T-helper 17 cell (primary cell): ENCODE measurements around the gene AFAP1. TPM values are rescaled to one million over a fixed set of nuclear protein-coding genes. Genes with fewer than 3 reads are reported as not detected.
A peak's percentile ranks its signal among the peaks of the same experiment; 100 is the strongest.

Experiments
- ATAC-seq: fragments of 150-1000 bp; cut with Tn5 transposase; 2 replicates; pipeline ENCODE4 v1.10.0; 2021; ENCODE audit warnings: mild to moderate bottlenecking, moderate library complexity
- DNase-seq, 3 donors: peaks; one replicate each; pipeline versions ENCODE4 v3.0.0 to v3.0.0-alpha.2; 2020 to 2021
- H3K9me3 ChIP-seq: one replicate; pipeline ENCODE4 v1.7.0; 2013; ENCODE audit warnings: low read length, mild to moderate bottlenecking; ENCODE audit not compliant: control insufficient read depth, poor library complexity, severe bottlenecking
- H3K27ac Mint-ChIP-seq: one replicate; pipeline ENCODE4 v1.8.0; 2022; ENCODE audit warnings: mild to moderate bottlenecking, moderate library complexity, mixed read lengths
- H3K27me3 Mint-ChIP-seq: one replicate; pipeline ENCODE4 v1.8.0; 2022; ENCODE audit warnings: mixed read lengths
- H3K36me3 Mint-ChIP-seq: one replicate; pipeline ENCODE4 v1.8.0; 2022; ENCODE audit warnings: low read depth, mixed read lengths
- H3K4me1 Mint-ChIP-seq: one replicate; pipeline ENCODE4 v1.8.0; 2022; ENCODE audit warnings: mild to moderate bottlenecking, mixed read lengths
- H3K4me3 Mint-ChIP-seq: one replicate; pipeline ENCODE4 v1.8.0; 2022; ENCODE audit warnings: mild to moderate bottlenecking, moderate library complexity, mixed read lengths
- total RNA-seq, 4 donors: library from RNA in 2 of 4; stranded (reverse) in 2 of 4; gene quantifications; one replicate each; pipeline ENCODE4 v1.2.3 and lab custom pipeline; 2022 to 2026

The AFAP1 gene
- total RNA-seq, 2 donors from 2014 or later = 17.6 to 26.7 TPM

DNA sequence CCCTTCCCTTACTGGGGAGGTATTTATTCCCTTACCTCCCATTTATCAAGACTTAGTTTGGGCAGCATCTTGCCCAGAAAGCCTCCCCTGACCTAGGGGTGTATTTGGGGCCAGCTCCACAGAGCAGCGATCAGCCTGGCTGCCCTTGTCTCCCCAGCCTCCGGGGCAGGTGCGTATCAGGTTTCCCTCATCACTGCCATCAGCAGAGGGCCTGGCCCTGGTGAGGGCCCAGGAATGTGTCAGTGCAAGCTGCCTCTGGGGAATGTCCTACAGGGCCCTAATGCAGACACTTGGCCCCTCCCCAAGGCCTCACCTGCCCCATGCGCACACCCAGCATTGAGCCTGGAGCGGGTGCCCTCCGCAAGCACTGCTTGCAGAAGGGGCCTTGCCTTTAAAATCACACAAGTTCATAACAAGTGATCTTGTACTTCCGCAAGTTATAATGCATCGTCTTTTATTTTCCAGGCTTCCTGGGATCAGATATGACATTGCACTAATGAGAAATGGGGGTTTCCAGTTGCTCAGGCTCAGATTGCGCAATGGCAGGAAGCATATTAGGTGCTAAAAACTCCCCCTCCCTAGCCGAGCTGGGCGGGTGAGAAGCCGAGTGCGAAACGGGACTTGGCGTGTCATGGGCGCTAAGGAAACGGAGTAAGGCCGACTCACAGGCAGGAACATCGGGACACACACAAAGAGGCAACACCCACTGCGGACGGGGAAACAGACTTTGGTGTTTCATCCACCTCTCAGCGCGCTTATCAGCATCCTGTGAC, 25.4 kb upstream of the AFAP1 start:
- peak; percentile 44 for ATAC-seq
- H3K4me3 Mint-ChIP-seq = peak overlapping the region; percentile 43

DNA sequence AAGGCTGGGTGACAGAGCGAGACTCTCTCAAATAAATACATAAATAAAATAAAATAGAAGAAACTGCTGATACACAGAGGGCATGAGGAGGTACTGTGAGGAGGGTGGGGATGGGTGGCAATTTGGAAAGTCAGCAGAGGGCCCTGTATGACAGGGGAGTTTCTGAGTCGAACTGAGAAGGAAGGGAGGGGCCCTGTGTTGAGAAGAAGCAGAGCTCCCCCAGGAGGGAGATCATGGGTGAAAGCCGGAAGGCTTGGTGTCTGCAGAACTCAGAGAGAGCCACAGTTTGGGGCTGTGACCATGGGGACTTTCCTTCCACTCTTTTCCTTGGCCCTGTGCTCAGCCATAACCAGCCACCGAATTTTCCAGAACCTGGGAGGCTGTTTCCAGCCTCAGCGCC, 24.8 kb upstream of the AFAP1 start:
- no peaks in the 10 kb centered on the region for H3K36me3 Mint-ChIP-seq
- peak; percentile 74 for ATAC-seq
- no peaks in the 10 kb centered on the region for H3K27me3 Mint-ChIP-seq
- H3K4me1 Mint-ChIP-seq = peaks cover 34% of the 10 kb centered on the region
- peak overlapping the region; percentile 31 for H3K4me3 Mint-ChIP-seq
- DNase-seq = no peak
- H3K27ac Mint-ChIP-seq = peak overlapping the region; percentile 91
- H3K9me3 ChIP-seq = no peaks in the 10 kb centered on the region

More for the DNA sequence above, 25.4 kb upstream of the AFAP1 start:
- Mint-ChIP-seq H3K4me1 (peaks cover 38% of the 10 kb centered on the region), H3K27me3 (no peaks in the 10 kb centered on the region), H3K36me3 (peaks cover under 1% of the 10 kb centered on the region), H3K27ac (peak overlapping the region; percentile 91)
- peak in 1 of 3 donors; percentile 44 for DNase-seq
- H3K9me3 ChIP-seq = no peaks in the 10 kb centered on the region

GRCh38 chr4:7963691-7964090, 24.0 kb upstream of the AFAP1 start:
- ATAC-seq (no peak), DNase-seq (no peak)
- no peaks in the 10 kb centered on the region for H3K27me3 Mint-ChIP-seq
- peaks cover 30% of the 10 kb centered on the region for H3K4me1 Mint-ChIP-seq
- H3K9me3 ChIP-seq = no peaks in the 10 kb centered on the region
- H3K27ac Mint-ChIP-seq = peak overlapping the region; percentile 57
- no peaks in the 10 kb centered on the region for H3K36me3 Mint-ChIP-seq
- H3K4me3 Mint-ChIP-seq = no peak overlapping the region

GRCh38 chr4:7962609-7963508, 23.2 kb upstream of the AFAP1 start:
- no peaks in the 10 kb centered on the region for H3K27me3 Mint-ChIP-seq
- H3K36me3 Mint-ChIP-seq = no peaks in the 10 kb centered on the region
- ATAC-seq = no peak
- no peak overlapping the region for H3K4me3 Mint-ChIP-seq
- no peaks in the 10 kb centered on the region for H3K9me3 ChIP-seq
- H3K4me1 Mint-ChIP-seq = peaks cover 25% of the 10 kb centered on the region
- no peak overlapping the region for H3K27ac Mint-ChIP-seq
- DNase-seq = no peak

DNA sequence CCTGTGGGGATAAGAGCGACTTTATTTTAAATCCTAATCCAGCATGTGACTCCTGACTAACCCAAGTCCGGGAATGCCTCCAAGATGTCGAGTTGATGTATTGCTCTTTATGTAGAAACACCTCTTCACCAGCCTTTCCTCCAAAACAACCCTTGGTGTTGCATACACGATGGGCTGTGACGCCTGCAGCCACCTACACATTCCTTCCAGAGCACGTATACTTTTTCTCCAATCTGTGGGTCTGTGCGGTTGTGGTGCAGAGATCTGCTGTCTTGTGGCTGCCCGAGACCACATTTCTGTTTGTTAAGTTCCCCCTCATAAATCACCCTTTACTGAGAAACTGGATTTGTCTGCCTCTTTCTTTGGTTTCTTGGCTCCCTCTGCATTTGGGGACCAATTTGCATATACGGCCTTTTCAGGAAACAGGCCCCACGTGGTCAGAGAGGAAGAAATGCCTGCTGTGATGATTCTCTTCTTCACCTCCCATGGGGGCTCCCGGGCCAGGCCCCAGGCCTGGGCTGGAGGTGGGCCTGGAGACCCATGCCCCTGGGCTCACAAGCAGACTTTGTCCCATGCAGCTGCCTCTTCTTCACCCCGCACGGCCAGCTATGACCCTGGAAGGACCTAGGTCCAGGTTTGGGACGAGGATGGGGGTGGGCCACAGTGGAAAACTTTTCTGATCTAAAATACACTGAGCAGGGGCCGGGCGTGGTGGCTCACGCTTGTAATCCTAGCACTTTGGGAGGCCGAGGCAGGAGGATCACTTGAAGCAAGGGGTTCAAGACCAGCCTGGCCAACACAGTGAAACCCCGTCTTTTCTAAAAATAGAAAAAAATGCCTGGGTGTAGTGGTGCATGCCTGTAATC, 21.4 kb upstream of the AFAP1 start:
- H3K4me3 Mint-ChIP-seq = peak overlapping the region; percentile 80
- H3K36me3 Mint-ChIP-seq = no peaks in the 10 kb centered on the region
- H3K27me3 Mint-ChIP-seq = no peaks in the 10 kb centered on the region
- ATAC-seq (peak; percentile 52), DNase-seq (no peak)
- peaks cover 22% of the 10 kb centered on the region for H3K4me1 Mint-ChIP-seq
- no peaks in the 10 kb centered on the region for H3K9me3 ChIP-seq
- H3K27ac Mint-ChIP-seq = peak overlapping the region; percentile 66

DNA sequence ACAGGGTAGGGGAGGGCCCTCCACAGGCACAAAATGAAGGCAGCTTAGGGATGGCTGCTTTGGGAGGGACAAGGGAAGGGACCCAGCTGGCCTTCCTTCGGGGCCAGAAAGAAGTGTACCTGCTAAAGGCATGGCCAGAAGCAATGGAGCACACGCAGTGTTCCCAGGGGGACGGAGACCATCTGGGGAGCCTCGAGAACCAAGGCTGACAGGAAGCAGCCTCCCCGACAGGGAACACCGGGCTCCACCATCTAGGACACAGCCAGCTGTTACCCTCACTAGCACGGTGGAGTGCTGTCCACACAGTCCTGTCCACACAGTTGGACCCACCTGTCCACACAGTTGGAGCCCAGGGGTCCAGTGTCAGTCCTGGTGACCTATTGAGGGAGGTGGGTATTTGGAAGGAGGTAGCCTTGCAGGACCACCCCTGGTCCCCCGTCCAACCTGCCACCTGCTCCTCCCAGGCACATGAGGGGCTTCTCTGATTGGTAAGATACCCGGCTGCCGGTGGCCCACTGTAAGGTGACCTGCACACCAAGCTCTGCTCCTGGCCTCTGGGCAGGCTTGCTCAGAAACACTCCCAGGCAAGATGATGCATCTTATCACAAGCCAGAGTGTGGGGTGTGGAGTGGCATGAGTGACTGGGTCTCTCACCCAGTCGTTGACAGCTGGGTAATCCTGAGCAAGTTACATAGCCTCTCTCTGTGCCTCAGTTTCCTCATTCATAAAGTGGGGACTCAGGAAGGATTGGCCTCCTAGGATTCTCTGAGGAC, 20.5 kb upstream of the AFAP1 start:
- Mint-ChIP-seq H3K27me3 (no peaks in the 10 kb centered on the region), H3K27ac (peak overlapping the region; percentile 66), H3K4me1 (peaks cover 17% of the 10 kb centered on the region), H3K36me3 (no peaks in the 10 kb centered on the region), H3K4me3 (no peak overlapping the region)
- ATAC-seq = no peak
- no peaks in the 10 kb centered on the region for H3K9me3 ChIP-seq
- no peak for DNase-seq

DNA sequence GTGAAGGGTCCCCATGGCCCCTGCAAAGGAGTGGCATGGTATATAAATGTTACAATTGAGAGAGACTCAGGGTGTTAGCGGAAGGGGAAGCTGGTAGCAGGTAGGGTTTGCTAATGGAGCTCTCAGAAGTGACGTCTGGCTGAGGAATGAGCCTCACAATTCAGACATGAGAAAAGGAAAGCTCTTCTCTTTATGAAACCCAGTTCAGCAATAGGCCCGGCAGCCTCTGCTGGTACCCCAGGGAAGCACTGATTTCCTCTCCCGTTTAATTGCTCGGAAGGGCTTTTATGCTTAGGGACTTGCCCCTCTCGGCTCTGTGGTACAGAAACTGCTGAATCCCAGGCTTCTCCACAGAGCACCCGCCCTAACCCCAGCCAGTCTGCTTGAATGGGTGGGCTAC, 19.4 kb upstream of the AFAP1 start:
- no peak overlapping the region for H3K4me3 Mint-ChIP-seq
- H3K4me1 Mint-ChIP-seq = peaks cover 13% of the 10 kb centered on the region
- no peaks in the 10 kb centered on the region for H3K36me3 Mint-ChIP-seq
- H3K27ac Mint-ChIP-seq = no peak overlapping the region
- no peak for DNase-seq
- no peaks in the 10 kb centered on the region for H3K9me3 ChIP-seq
- no peaks in the 10 kb centered on the region for H3K27me3 Mint-ChIP-seq
- ATAC-seq = no peak

GRCh38 chr4:7956934-7957656, 17.4 kb upstream of the AFAP1 start:
- H3K27ac Mint-ChIP-seq = no peak overlapping the region
- H3K9me3 ChIP-seq = no peaks in the 10 kb centered on the region
- H3K4me1 Mint-ChIP-seq = peaks cover 8% of the 10 kb centered on the region
- DNase-seq (no peak), ATAC-seq (no peak)
- H3K36me3 Mint-ChIP-seq = no peaks in the 10 kb centered on the region
- H3K27me3 Mint-ChIP-seq = no peaks in the 10 kb centered on the region
- H3K4me3 Mint-ChIP-seq = no peak overlapping the region

DNA sequence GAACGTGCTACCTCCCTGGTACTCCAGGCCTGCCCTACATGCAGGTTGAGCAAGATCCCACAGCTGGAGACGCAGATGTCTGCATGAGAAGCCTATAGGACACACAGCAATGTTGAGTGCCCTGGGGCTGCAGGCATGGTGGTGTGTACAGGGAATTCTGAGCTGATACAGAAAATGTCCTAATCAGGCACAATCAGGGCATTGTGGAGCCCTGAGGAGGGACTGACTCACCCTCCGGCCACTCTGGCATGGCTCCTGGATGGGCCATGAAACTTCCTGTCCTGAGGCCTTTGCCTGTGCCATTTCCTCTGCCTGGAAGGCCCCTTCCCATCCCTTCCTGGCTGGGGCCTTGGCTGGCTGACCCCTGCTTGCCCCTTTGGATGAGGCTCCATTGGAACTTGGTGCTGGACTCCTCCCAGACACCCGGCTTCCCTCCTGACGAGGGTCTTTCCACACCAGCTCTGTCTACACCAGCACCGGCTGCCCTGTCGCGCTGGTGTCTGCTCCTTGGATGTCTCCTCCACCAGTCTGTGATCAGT, 16.7 kb upstream of the AFAP1 start:
- Mint-ChIP-seq H3K27me3 (no peaks in the 10 kb centered on the region), H3K4me1 (peaks cover 8% of the 10 kb centered on the region), H3K36me3 (no peaks in the 10 kb centered on the region), H3K27ac (no peak overlapping the region), H3K4me3 (no peak overlapping the region)
- no peaks in the 10 kb centered on the region for H3K9me3 ChIP-seq
- no peak for ATAC-seq
- DNase-seq = no peak

DNA sequence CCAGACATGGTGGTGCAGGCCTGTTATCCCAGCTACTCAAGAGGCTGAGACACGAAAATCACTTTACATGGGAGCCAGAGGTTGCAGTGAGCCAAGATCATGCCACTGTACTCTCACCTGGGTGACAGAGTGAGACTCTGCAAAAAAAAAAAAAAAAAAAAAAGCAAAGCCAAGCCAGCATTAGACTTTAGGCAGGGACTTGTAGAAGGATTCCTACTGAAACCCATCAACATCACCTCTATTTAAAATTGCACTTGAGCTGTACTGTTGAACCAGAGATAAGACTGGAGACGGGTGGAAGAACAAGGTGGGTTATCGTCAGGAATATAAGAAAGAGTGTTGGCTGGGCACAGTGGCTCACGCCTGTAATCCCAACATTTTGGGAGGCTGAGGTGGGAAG, 15.7 kb upstream of the AFAP1 start:
- no peak for ATAC-seq
- Mint-ChIP-seq H3K4me1 (peaks cover 2% of the 10 kb centered on the region), H3K27ac (no peak overlapping the region), H3K36me3 (no peaks in the 10 kb centered on the region), H3K4me3 (no peak overlapping the region), H3K27me3 (no peaks in the 10 kb centered on the region)
- H3K9me3 ChIP-seq = no peaks in the 10 kb centered on the region
- DNase-seq = no peak

- H3K27me3 Mint-ChIP-seq = no peaks in the 10 kb centered on the region
- H3K27ac Mint-ChIP-seq = no peak overlapping the region
- no peaks in the 10 kb centered on the region for H3K9me3 ChIP-seq
- ATAC-seq (no peak), DNase-seq (no peak)
- no peak overlapping the region for H3K4me3 Mint-ChIP-seq
- peaks cover 5% of the 10 kb centered on the region for H3K36me3 Mint-ChIP-seq
- peaks cover 16% of the 10 kb centered on the region for H3K4me1 Mint-ChIP-seq
Measured at GRCh38 chr4:7952615-7953014, 13.0 kb upstream of the AFAP1 start.
